Measurements from ENCODE around the gene CASKIN2. TPM values are rescaled to one million over a fixed set of nuclear protein-coding genes. Genes with fewer than 3 reads are reported as not detected.

CASKIN2 gene
- total RNA-seq, 1 experiment from 2014 or later, result 37.0 TPM

GRCh38 chr17:75491680-75492079, 23.7 kb downstream of the CASKIN2 start:
- H3K9ac ChIP-seq (ENCODE audit: extremely low read depth, insufficient read length, low read length), result no peak overlapping the region

More at GRCh38 chr17:75491680-75492079, 23.7 kb downstream of the CASKIN2 start:
- Histone ChIP-seq H3K4me2 (ENCODE audit: insufficient read depth, insufficient read length, low read length) (no peak overlapping the region), H2BK120ac (ENCODE audit: low read depth, low read length, poor library complexity, severe bottlenecking) (no peak overlapping the region), H2AFZ (ENCODE audit: low read length) (no peak overlapping the region), H3K4ac (ENCODE audit: low read depth, low read length) (no peak overlapping the region), H4K8ac (replicated peaks; ENCODE audit: insufficient read length, low read depth, low read length) (no peak overlapping the region), H3K27ac (ENCODE audit: insufficient read length, low read depth, low read length) (no peak overlapping the region), H2BK12ac (ENCODE audit: insufficient read length, low read depth, low read length) (no peak overlapping the region), H3K14ac (ENCODE audit: insufficient read depth, low read length) (no peak overlapping the region), H2BK5ac (ENCODE audit: insufficient read length, low read length) (no peak overlapping the region), H3K18ac (ENCODE audit: insufficient read length, low read depth, low read length) (no peak overlapping the region), H3K79me1 (ENCODE audit: insufficient read depth, low read depth, low read length, poor library complexity, severe bottlenecking) (no peaks in the 10 kb centered on the region), H2BK15ac (ENCODE audit: low read depth, low read length) (no peak overlapping the region), H4K5ac (ENCODE audit: insufficient read length, low read depth, low read length) (no peak overlapping the region), H3K4me1 (ENCODE audit: insufficient read depth, low read length) (no peaks in the 10 kb centered on the region), H2AK5ac (ENCODE audit: insufficient read length, low read length) (no peak overlapping the region), H3K79me2 (ENCODE audit: insufficient read depth, low read length) (no peaks in the 10 kb centered on the region), H3K23ac (ENCODE audit: insufficient read length, low read depth, low read length) (no peak overlapping the region), H3T11ph (ENCODE audit: low read length) (no peak overlapping the region), H3K56ac (ENCODE audit: insufficient read length, low read depth, low read length) (no peak overlapping the region), H3K27me3 (ENCODE audit: insufficient read depth, low read length) (no peaks in the 10 kb centered on the region), H3K23me2 (ENCODE audit: insufficient read length, low read depth, low read length, poor library complexity, severe bottlenecking) (no peaks in the 10 kb centered on the region), H4K91ac (ENCODE audit: insufficient read length, low read depth, low read length) (no peak overlapping the region), H2BK20ac (ENCODE audit: low read depth, low read length, poor library complexity, severe bottlenecking) (no peak overlapping the region), H4K20me1 (ENCODE audit: control insufficient read depth, insufficient read depth, insufficient read length) (no peaks in the 10 kb centered on the region), H3K9me3 (ENCODE audit: control insufficient read depth, low read depth, low read length) (no peaks in the 10 kb centered on the region)
- H3K27ac Mint-ChIP-seq, result peak overlapping the region in 1 of 3 experiments; percentile 77; a peak in 1 of 7 replicates
- no peak for TF ChIP-seq CTCF (conservative IDR thresholded peaks at IDR 0.05)
- no peak for DNase-seq
- WGBS (ENCODE audit: extremely low coverage, insufficient read length, low lambda C conversion rate), result no CpG with 5 or more reads among the region's 15 CpGs
- H3K27me3 Mint-ChIP-seq (ENCODE audit: low read depth), result no peaks in the 10 kb centered on the region
- H3K4me3 Mint-ChIP-seq, result no peak overlapping the region
- peaks cover 4 to 7% of the 10 kb centered on the region in 2 experiments for H3K4me1 Mint-ChIP-seq
- H3K9me3 Mint-ChIP-seq, result no peaks in the 10 kb centered on the region
- peaks cover 0 to 31% (median 22%) of the 10 kb centered on the region in 3 experiments; a peak in 5 of 7 replicates for H3K36me3 Mint-ChIP-seq (ENCODE audit: insufficient read depth in 1 of 3, low read depth in 3 of 3)
